22Rv1 (cell line): ENCODE results near the gene TM7SF3.

Source experiments
- ZFX ChIP-seq: fragments of 450-650 bp; IDR thresholded peaks from 2 replicates; pipeline ENCODE4 v1.6.1; 2017; ENCODE audit warnings: antibody characterized with exemption, borderline replicate concordance
- TF ChIP-seq, protein P1 (sequence below): fragments of 450-650 bp; IDR thresholded peaks from 2 replicates; pipeline ENCODE4 v1.5.1; 2017; ENCODE audit warnings: mild to moderate bottlenecking

DNA sequence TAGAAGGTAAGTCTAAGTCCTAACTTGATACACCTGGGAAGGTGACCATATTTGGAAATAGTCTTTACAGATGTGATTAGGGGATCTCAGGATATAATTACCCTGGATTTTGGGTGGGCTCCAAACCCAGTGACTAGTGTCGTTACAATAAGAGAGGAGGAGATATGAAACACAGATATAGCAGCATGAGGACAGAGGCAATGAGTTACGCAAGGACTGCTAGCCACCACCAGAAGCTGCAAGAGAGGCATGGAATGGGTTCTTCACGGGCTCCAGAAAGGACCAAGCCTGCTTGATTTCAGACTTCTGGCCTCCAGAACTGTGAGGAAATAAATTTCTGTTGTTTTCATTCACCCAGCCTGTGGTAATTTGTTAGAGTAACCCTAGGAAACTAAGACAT, 47.3 kb downstream of the TM7SF3 start:
- TF ChIP-seq, protein P1, sequence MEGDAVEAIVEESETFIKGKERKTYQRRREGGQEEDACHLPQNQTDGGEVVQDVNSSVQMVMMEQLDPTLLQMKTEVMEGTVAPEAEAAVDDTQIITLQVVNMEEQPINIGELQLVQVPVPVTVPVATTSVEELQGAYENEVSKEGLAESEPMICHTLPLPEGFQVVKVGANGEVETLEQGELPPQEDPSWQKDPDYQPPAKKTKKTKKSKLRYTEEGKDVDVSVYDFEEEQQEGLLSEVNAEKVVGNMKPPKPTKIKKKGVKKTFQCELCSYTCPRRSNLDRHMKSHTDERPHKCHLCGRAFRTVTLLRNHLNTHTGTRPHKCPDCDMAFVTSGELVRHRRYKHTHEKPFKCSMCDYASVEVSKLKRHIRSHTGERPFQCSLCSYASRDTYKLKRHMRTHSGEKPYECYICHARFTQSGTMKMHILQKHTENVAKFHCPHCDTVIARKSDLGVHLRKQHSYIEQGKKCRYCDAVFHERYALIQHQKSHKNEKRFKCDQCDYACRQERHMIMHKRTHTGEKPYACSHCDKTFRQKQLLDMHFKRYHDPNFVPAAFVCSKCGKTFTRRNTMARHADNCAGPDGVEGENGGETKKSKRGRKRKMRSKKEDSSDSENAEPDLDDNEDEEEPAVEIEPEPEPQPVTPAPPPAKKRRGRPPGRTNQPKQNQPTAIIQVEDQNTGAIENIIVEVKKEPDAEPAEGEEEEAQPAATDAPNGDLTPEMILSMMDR, result no peak
- TF ChIP-seq ZFX, result no peak
